Heart right ventricle (tissue), 16 donors: ENCODE measurements around the gene UNC119. TPM values are rescaled to one million over a fixed set of nuclear protein-coding genes. Genes with fewer than 3 reads are reported as not detected.

ENCODE experiments used
- ATAC-seq, 8 donors: fragments of 200-7000 bp; cut with Tn5 transposase; one replicate each; pipeline ENCODE4 v1.9.1; 2020; ENCODE audit warnings: mild to moderate bottlenecking in 8 of 8, moderate library complexity in 8 of 8, moderate number of reproducible peaks in 1 of 8
- DNase-seq, 2 donors: peaks; one replicate each; pipeline ENCODE4 v3.0.0-alpha.2; 2020
- H3K27ac ChIP-seq, 10 donors: fragments of 200-600 bp; sonication (generic) in 2 of 10; one replicate each; pipeline versions ENCODE4 v1.5.0 to v1.8.0; 2020 to 2022; ENCODE audit warnings: mild to moderate bottlenecking in 3 of 10
- H3K27me3 ChIP-seq, 7 donors: fragments of 200-600 bp; one replicate each; pipeline ENCODE4 v1.8.0; 2021 to 2022; ENCODE audit warnings: mild to moderate bottlenecking in 2 of 7
- H3K36me3 ChIP-seq, 9 donors: fragments of 200-600 bp; sonication (generic) in 1 of 9; one replicate each; pipeline versions ENCODE4 v1.5.0 to v1.8.0; 2020 to 2022; ENCODE audit warnings: mild to moderate bottlenecking in 2 of 9
- H3K4me1 ChIP-seq, 9 donors: fragments of 200-600 bp; sonication (generic) in 1 of 9; one replicate each; pipeline versions ENCODE4 v1.5.0 to v1.8.0; 2020 to 2022; ENCODE audit warnings: mild to moderate bottlenecking in 4 of 9
- H3K4me3 ChIP-seq, 10 donors: fragments of 200-600 bp; sonication (generic) in 2 of 10; one replicate each; pipeline versions ENCODE4 v1.5.0 to v1.8.0; 2020 to 2022; ENCODE audit warnings: mild to moderate bottlenecking in 7 of 10, moderate library complexity in 2 of 10
- H3K9me3 ChIP-seq, 11 donors: fragments of 200-600 bp in 10 of 11; sonication (generic) in 2 of 11; one replicate each; pipeline versions ENCODE4 v1.5.0 to v1.8.0; 2013 to 2022; ENCODE audit warnings: mild to moderate bottlenecking in 2 of 11, control low read depth in 1 of 11, moderate library complexity in 1 of 11
- CTCF ChIP-seq, 9 donors: fragments of 200-600 bp; sonication (generic) in 2 of 9; IDR thresholded peaks; one replicate each; pipeline versions ENCODE4 v1.5.0 to v1.8.0; 2021 to 2022; ENCODE audit warnings: antibody characterized with exemption in 9 of 9, mild to moderate bottlenecking in 5 of 9, moderate library complexity in 1 of 9
- WGBS, 2 donors: extraction: QIAGEN DNeasy Blood & Tissue Kit; methylation state at CpG; one replicate each; pipeline ENCODE4 v1.1.7; 2013; ENCODE audit warnings: inconsistent platforms in 1 of 2; 5-methylcytosine and 5-hydroxymethylcytosine counted together
- intact Hi-C, 10 donors: fragments of 100-400 bp; cut with DNase I; formaldehyde crosslinking; loops; one replicate each; pipeline versions ENCODE4 v1.11.1 to v1.14.2; 2022
- polyA plus RNA-seq, 2 donors: library from polyadenylated mRNA; stranded (reverse); fragments of 200-250 nt; gene quantifications; one replicate each; pipeline ENCODE4 v1.2.3, GENCODE V29; 2013
- total RNA-seq, 10 donors: library from RNA; stranded (reverse); fragmentation: NEBNext Ultra II Directional in 3 of 10; extraction: Animal tissue kit (Norgen Biotek cat#: 25700) in 3 of 10; gene quantifications; one replicate each; pipeline versions ENCODE4 v1.2.1 to v1.2.4, GENCODE V29; 2021 to 2023
- donor health status: Arrhythmogenic right ventricular cardiomyopathy.
- donor health status: ischemic (EF 13 %, LVEDD 7.1; RV severe dilation, severe dysfunction).
- donor health status: healthy with polysubstance abuse.
- donor health status: DM: no; HTN: yes; CAD: no.
- donor health status: DM: no; HTN: no; CAD: no.
- donor health status: ischemic (EF 25% LVEDD 6.9; RV normal size, moderate dysfunction).
- donor health status: ischemic (EF 25% LVEDD 5.7; RV mildly dilated, moderate dysfunction).
- donor health status: healthy.
- donor health status: DM: yes; HTN: yes; CAD: no.
- donor health status: Ischemic cardiomyopathy.
- donor health status: ischemic (EF 35%, LVEDD 5.7; RV mildly dilated, moderate dysfunction).
- donor health status: nonischemic (EF 11% LVEDD 7.7; RV severe dilation, severe dysfunction).
- donor health status: DM: yes; HTN: yes; CAD: no.
- donor health status: PGD.
- donor health status: ischemic (EF 29% LVEDD 5.4; RV normal size, mild dysfunction).
- donor health status: nonischemic (EF 23%, LVEDD 6.1; RV moderate dilation, normal function).

Gene UNC119
- total and polyA plus RNA-seq, 12 donors: 10.6 to 23.8 (median 21.0) TPM

GRCh38 chr17:28573521-28573920 lies 21.1 kb upstream of the UNC119 start:
- intact Hi-C loops: no loop called here
- ATAC-seq (no peak), DNase-seq (no peak)
- WGBS, 2 donors: 96 to 98% methylated on average over 9 of the region's 9 CpGs
- H3K9me3 ChIP-seq: no peaks in the 10 kb centered on the region
- peaks cover 5 to 66% (median 48%) of the 10 kb centered on the region in 9 donors for H3K4me1 ChIP-seq
- H3K36me3 ChIP-seq: peaks cover 0 to 18% (median 0%) of the 10 kb centered on the region in 9 donors
- no peak overlapping the region for H3K27ac ChIP-seq
- TF ChIP-seq CTCF (IDR thresholded peaks at IDR 0.05): no peak
- no peak overlapping the region for H3K4me3 ChIP-seq
- H3K27me3 ChIP-seq: no peaks in the 10 kb centered on the region

GRCh38 chr17:28573040-28573380 lies 20.6 kb upstream of the UNC119 start:
- Histone ChIP-seq H3K36me3 (peaks cover 0 to 21% (median 0%) of the 10 kb centered on the region in 9 donors), H3K27ac (no peak overlapping the region), H3K4me1 (peaks cover 5 to 66% (median 48%) of the 10 kb centered on the region in 9 donors), H3K27me3 (no peaks in the 10 kb centered on the region), H3K9me3 (no peaks in the 10 kb centered on the region), H3K4me3 (no peak overlapping the region)
- no peak for DNase-seq
- ATAC-seq: no peak
- TF ChIP-seq CTCF (IDR thresholded peaks at IDR 0.05): no peak
- intact Hi-C loops: no loop called here

- peak overlapping the region in 9 of 10 donors; percentile 83 to 92 (median 87) for H3K27ac ChIP-seq
- intact Hi-C loops: no loop called here
- no peaks in the 10 kb centered on the region for H3K9me3 ChIP-seq
- H3K27me3 ChIP-seq: no peaks in the 10 kb centered on the region
- peaks cover 5 to 66% (median 48%) of the 10 kb centered on the region in 9 donors for H3K4me1 ChIP-seq
- WGBS, 2 donors: 60 to 72% methylated on average over 5 of the region's 5 CpGs
- no peak for TF ChIP-seq CTCF (IDR thresholded peaks at IDR 0.05)
- peaks cover 0 to 25% (median 0%) of the 10 kb centered on the region in 9 donors for H3K36me3 ChIP-seq
- H3K4me3 ChIP-seq: peak overlapping the region in 9 of 10 donors; percentile 78 to 99 (median 97)
- DNase-seq (peak in 1 of 2 donors; percentile 20), ATAC-seq (no peak)
Observed at GRCh38 chr17:28572259-28573039, 20.0 kb upstream of the UNC119 start.

GRCh38 chr17:28571361-28572122 lies 19.1 kb upstream of the UNC119 start, which contains the start of gene PIGS:
PIGS (minus strand) TSS chr17:28571524; CDS start chr17:28571496, 28 bp downstream.
- Histone ChIP-seq H3K4me3 (peak within 1 kb of the TSS; percentile 78 to 99 (median 97)), H3K27me3 (no peaks in the 10 kb centered on the region), H3K4me1 (peaks cover 5 to 59% (median 43%) of the 10 kb centered on the region in 9 donors), H3K27ac (peak within 1 kb of the TSS; percentile 26 to 92 (median 86)), H3K9me3 (no peaks in the 10 kb centered on the region), H3K36me3 (peaks cover 0 to 34% (median 0%) of the 10 kb centered on the region in 9 donors)
- ATAC-seq: peak; percentile 87 to 97 (median 95)
- TF ChIP-seq CTCF (IDR thresholded peaks at IDR 0.05): peak in 1 of 9 donors; percentile 11
- intact Hi-C loops: loop anchor here in 1 of 10 donors (2.0 kb wide), 1 partner anchor 19 kb away; the partner anchor contains the start of gene UNC119
- DNase-seq: peak; percentile 95 to 96
- WGBS, 2 donors: 1% methylated on average over 49 of the region's 49 CpGs
